ENCODE data around the gene BCKDHA. TPM values are rescaled to one million over a fixed set of nuclear protein-coding genes. Genes with fewer than 3 reads are reported as not detected.

The BCKDHA gene
- total and polyA plus RNA-seq, 7 donors, result 19.0 to 35.7 (median 32.9) TPM

DNA sequence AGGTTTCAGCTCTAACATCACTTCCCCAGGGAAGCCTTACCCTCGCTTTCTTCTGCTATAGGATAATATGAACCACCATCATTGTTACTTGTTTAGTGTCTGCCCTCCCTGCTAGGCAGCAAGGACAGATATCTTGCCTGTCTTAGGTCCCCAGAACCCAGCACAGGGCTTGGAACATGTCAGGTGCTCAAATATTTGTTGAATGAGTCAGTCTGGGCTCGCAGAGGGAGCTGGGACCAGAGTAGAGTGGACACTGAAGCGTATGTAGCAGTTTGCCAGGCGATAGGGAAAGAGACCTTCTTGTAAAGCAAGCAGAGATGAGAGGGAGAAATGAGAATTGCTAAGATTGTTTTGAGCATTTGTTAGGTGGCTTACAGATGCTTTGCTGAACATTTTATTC, 11.7 kb downstream of the BCKDHA start:
- peak overlapping the region in 3 of 4 donors; percentile 4 to 47 (median 23) for H3K27ac ChIP-seq
- peaks cover 13 to 38% (median 22%) of the 10 kb centered on the region in 4 donors for H3K36me3 ChIP-seq
- H3K9me3 ChIP-seq, result no peaks in the 10 kb centered on the region
- no peaks in the 10 kb centered on the region for H3K27me3 ChIP-seq
- WGBS, 2 donors, result 36 to 70% methylated on average over 4 of the region's 4 CpGs
- H3K4me1 ChIP-seq, result peaks cover 0 to 24% (median 19%) of the 10 kb centered on the region in 4 donors
- no peak for DNase-seq
- H3K4me3 ChIP-seq, result no peak overlapping the region
- TF ChIP-seq POLR2AphosphoS5 (IDR thresholded peaks at IDR 0.05), result no peak
- no peak for TF ChIP-seq CTCF (IDR thresholded peaks at IDR 0.05)
- TF ChIP-seq POLR2A (IDR thresholded peaks at IDR 0.05), result no peak
- TF ChIP-seq EP300 (IDR thresholded peaks at IDR 0.05), result no peak
- intact Hi-C loops (cut with DNase I), result no loop called here

DNA sequence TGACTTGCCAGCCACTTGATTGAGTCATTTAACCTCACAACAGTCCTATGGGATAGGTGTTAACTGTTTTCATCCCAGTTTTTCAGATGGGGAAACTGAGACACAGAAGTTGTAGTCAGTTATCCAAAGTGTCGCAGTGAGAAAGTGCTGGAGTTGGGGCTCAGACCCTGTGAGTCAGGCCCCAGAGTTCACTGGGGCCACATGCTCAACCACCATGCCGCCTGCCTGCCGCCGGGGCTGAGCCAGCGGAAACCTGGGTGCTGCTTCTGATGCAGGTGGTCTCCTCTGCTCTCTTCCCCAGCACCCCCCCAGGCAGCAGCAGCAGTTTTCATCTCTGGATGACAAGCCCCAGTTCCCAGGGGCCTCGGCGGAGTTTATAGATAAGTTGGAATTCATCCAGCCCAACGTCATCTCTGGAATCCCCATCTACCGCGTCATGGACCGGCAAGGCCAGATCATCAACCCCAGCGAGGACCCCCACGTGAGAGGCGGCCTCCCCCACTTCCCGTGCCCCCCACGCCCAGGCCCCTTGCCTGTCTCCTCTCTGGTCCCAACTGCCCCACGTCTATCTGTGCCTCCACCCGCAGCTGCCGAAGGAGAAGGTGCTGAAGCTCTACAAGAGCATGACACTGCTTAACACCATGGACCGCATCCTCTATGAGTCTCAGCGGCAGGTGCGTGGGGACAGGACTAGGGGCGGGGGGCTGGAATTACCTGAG, 12.9 kb downstream of the BCKDHA start:
- WGBS, 2 donors, result 93 to 95% methylated on average over 23 of the region's 23 CpGs
- H3K27ac ChIP-seq, result peak overlapping the region in 2 of 4 donors; percentile 4 to 18
- peaks cover 0 to 24% (median 19%) of the 10 kb centered on the region in 4 donors for H3K4me1 ChIP-seq
- H3K36me3 ChIP-seq, result peaks cover 23 to 51% (median 33%) of the 10 kb centered on the region in 4 donors
- no peaks in the 10 kb centered on the region for H3K27me3 ChIP-seq
- no peaks in the 10 kb centered on the region for H3K9me3 ChIP-seq
- H3K4me3 ChIP-seq, result no peak overlapping the region
- TF ChIP-seq POLR2A (IDR thresholded peaks at IDR 0.05) (no peak), POLR2AphosphoS5 (IDR thresholded peaks at IDR 0.05) (no peak), EP300 (IDR thresholded peaks at IDR 0.05) (no peak), CTCF (IDR thresholded peaks at IDR 0.05) (no peak)
- no peak for DNase-seq
- intact Hi-C loops (cut with DNase I), result no loop called here

DNA sequence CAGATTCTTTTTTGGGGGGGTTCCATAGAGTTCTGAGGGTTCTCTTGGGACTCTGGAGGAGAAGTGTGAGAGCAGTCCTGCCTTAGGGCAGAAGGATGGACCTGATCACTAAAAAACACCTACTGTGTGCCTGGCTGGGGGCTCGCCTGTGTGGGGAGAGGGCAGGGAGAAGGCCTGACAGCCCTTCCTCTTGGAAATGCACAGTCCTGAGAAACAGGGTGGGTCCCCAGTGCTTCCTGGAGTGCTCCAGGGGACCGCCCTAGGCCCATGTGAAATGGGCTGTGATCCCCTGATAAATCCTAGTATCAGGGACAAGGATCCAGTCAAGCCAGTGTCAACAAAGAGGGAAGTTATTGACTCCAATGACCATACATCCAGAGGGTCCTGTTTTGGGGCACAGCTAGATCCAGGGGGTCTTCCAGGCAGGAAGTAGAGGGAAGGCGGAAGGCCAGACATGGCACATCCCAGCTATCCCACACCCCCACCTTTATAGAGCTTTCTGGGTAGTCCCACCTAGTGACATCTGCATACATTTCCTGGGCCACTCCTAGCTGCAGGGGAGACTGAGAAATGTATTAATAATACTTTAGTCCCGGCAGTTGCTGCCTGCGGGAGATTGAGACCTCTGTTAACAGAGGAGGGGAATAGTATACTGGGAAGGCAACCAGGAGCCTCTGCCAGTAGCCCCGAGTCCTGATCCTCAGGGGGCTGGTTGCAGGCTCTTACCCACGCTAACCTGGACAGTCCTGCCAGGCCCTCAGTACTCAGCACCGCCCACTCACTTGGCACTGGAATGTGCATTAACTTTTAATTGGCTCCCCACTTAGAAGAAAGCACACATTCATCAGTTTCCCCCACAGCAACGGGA, 13.7 kb downstream of the BCKDHA start:
- Histone ChIP-seq H3K27me3 (no peaks in the 10 kb centered on the region), H3K9me3 (no peaks in the 10 kb centered on the region), H3K27ac (peak overlapping the region in 1 of 4 donors; percentile 30), H3K4me3 (no peak overlapping the region), H3K36me3 (peaks cover 23 to 57% (median 33%) of the 10 kb centered on the region in 4 donors), H3K4me1 (peaks cover 0 to 24% (median 19%) of the 10 kb centered on the region in 4 donors)
- intact Hi-C loops (cut with DNase I), result no loop called here
- TF ChIP-seq CTCF (IDR thresholded peaks at IDR 0.05) (no peak), POLR2A (IDR thresholded peaks at IDR 0.05) (no peak), POLR2AphosphoS5 (IDR thresholded peaks at IDR 0.05) (no peak), EP300 (IDR thresholded peaks at IDR 0.05) (no peak)
- WGBS, 2 donors, result 77 to 79% methylated on average over 9 of the region's 9 CpGs
- no peak for DNase-seq

- Histone ChIP-seq H3K36me3 (peaks cover 23 to 63% (median 38%) of the 10 kb centered on the region in 4 donors), H3K9me3 (no peaks in the 10 kb centered on the region), H3K27me3 (no peaks in the 10 kb centered on the region), H3K4me3 (no peak overlapping the region), H3K4me1 (peaks cover 0 to 24% (median 19%) of the 10 kb centered on the region in 4 donors), H3K27ac (no peak overlapping the region)
- TF ChIP-seq POLR2AphosphoS5 (IDR thresholded peaks at IDR 0.05), result peak in 1 of 4 donors; percentile 16
- no peak for TF ChIP-seq EP300 (IDR thresholded peaks at IDR 0.05)
- TF ChIP-seq POLR2A (IDR thresholded peaks at IDR 0.05), result no peak
- TF ChIP-seq CTCF (IDR thresholded peaks at IDR 0.05), result no peak
- no peak for DNase-seq
- intact Hi-C loops (cut with DNase I), result no loop called here
- WGBS, 2 donors, result 74 to 84% methylated on average over 11 of the region's 11 CpGs
These were observed 14.3 kb downstream of the BCKDHA start for GRCh38 chr19:41411968-41412265.
